Vagina (tissue), 2 donors: ENCODE results near the gene EFCAB13. TPM values are rescaled to one million over a fixed set of nuclear protein-coding genes. Genes with fewer than 3 reads are reported as not detected.
"Not testable (repeated sequence)": the region's sequence is repeated elsewhere in the genome, so short reads cannot be mapped to it uniquely, and the experiment has no call there.

ENCODE experiments used
- DNase-seq, 2 donors: peaks; one replicate each; pipeline ENCODE4 v3.0.0-alpha.2; 2017; ENCODE audit errors: extremely low spot score in 2 of 2
- H3K27ac ChIP-seq: fragments of 200-600 bp; sonication (generic); one replicate; pipeline ENCODE4 v1.5.1; 2019
- H3K27me3 ChIP-seq: fragments of 200-600 bp; sonication (generic); one replicate; pipeline ENCODE4 v1.5.1; 2019
- H3K36me3 ChIP-seq, 2 donors: fragments of 200-600 bp; sonication (generic); one replicate each; pipeline ENCODE4 v1.5.1; 2017 to 2019
- H3K4me1 ChIP-seq: fragments of 200-600 bp; sonication (generic); one replicate; pipeline ENCODE4 v1.5.1; 2019
- H3K4me3 ChIP-seq, 2 donors: fragments of 200-600 bp; sonication (generic); 1 replicate in 1 of 2; 2 replicates in 1 of 2; pipeline ENCODE4 v1.5.1; 2016 to 2019
- H3K9me3 ChIP-seq: fragments of 200-600 bp; sonication (generic); one replicate; pipeline ENCODE4 v1.5.1; 2019
- CTCF ChIP-seq, 3 experiments: fragments of 450-650 bp in 2 of 3; fragments of 200-600 bp in 1 of 3; sonication (generic) in 1 of 3; IDR thresholded peaks; one replicate each; pipeline ENCODE4 v1.5.1; 2017 to 2019; ENCODE audit warnings: antibody characterized with exemption in 3 of 3, mild to moderate bottlenecking in 2 of 3, moderate library complexity in 2 of 3
- POLR2A ChIP-seq, 2 donors: fragments of 450-650 bp; IDR thresholded peaks; one replicate each; pipeline ENCODE4 v1.6.1; 2017; ENCODE audit warnings: antibody characterized with exemption in 2 of 2, mild to moderate bottlenecking in 2 of 2, moderate library complexity in 2 of 2
- POLR2AphosphoS5 ChIP-seq, 2 donors: sonication (generic); formaldehyde crosslinking; IDR thresholded peaks; one replicate each; pipeline ENCODE4 v1.9.0; 2017; ENCODE audit warnings: antibody characterized with exemption in 2 of 2, mild to moderate bottlenecking in 2 of 2, low read depth in 1 of 2; ENCODE audit not compliant: insufficient read depth in 1 of 2
- intact Hi-C: fragments of 100-400 bp; cut with DNase I; formaldehyde crosslinking; loops from one replicate; pipeline ENCODE4 v1.15.1; 2023
- total RNA-seq: library from RNA; depleted of rRNA; stranded (reverse); fragments of >200 nt; gene quantifications from one replicate; pipeline ENCODE4 v1.2.3, GENCODE V29; 2016

Gene EFCAB13
- total RNA-seq, 1 donor from 2014 or later, result 4.2 TPM

- intact Hi-C loops, result no loop called here
- H3K27ac ChIP-seq, result no peak overlapping the region
- TF ChIP-seq CTCF (IDR thresholded peaks at IDR 0.05) (no peak), POLR2AphosphoS5 (IDR thresholded peaks at IDR 0.05; ENCODE audit: insufficient read depth in 1 of 2, low read depth in 1 of 2) (no peak), POLR2A (IDR thresholded peaks at IDR 0.05) (no peak)
- no peak for DNase-seq
- peaks cover 0 to 5% of the 10 kb centered on the region in 2 donors for H3K36me3 ChIP-seq
- H3K9me3 ChIP-seq, result no peaks in the 10 kb centered on the region
- H3K4me3 ChIP-seq, result no peak overlapping the region
- no peaks in the 10 kb centered on the region for H3K4me1 ChIP-seq
- no peaks in the 10 kb centered on the region for H3K27me3 ChIP-seq
Observed at GRCh38 chr17:47470836-47471235, 147.1 kb downstream of the EFCAB13 start.

- H3K36me3 ChIP-seq, H3K4me3 ChIP-seq, H3K4me1 ChIP-seq, H3K9me3 ChIP-seq, H3K27me3 ChIP-seq, DNase-seq, intact Hi-C loops, H3K27ac ChIP-seq: not testable (repeated sequence)
Observed at GRCh38 chr17:47472073-47472472, 148.3 kb downstream of the EFCAB13 start.

Other genes with a start within 250 kb of the EFCAB13 start
- 91.1 TPM for gene CDC27, start 134.7 kb upstream of the EFCAB13 start, total RNA-seq
- gene MYL4, start 114.6 kb upstream of the EFCAB13 start, total RNA-seq, result not detected
- 6.1 TPM for gene ITGB3, start 70.1 kb upstream of the EFCAB13 start, total RNA-seq
- 121 TPM for gene NPEPPS, start 207.2 kb downstream of the EFCAB13 start, total RNA-seq